Karpas-422 (cell line): Measurements from ENCODE around the gene SLC48A1. TPM values are rescaled to one million over a fixed set of nuclear protein-coding genes. Genes with fewer than 3 reads are reported as not detected.

Experiments
- DNase-seq: peaks from one replicate; pipeline ENCODE4 v3.0.0-alpha.2; 2015
- H2AFZ ChIP-seq: fragments of 200-600 bp; sonication (generic); 2 replicates; pipeline ENCODE4 v1.6.1; 2014; ENCODE audit warnings: antibody characterized with exemption, low read length, mixed read lengths
- H3K27ac ChIP-seq: fragments of 200-600 bp; sonication (generic); 2 replicates; pipeline ENCODE4 v1.5.1; 2014; ENCODE audit warnings: mild to moderate bottlenecking, low read length, moderate library complexity
- H3K27me3 ChIP-seq: fragments of 200-600 bp; sonication (generic); 2 replicates; pipeline ENCODE4 v1.6.1; 2014; ENCODE audit warnings: low read length, mixed read lengths
- H3K36me3 ChIP-seq: fragments of 200-600 bp; sonication (generic); 2 replicates; pipeline ENCODE4 v1.6.1; 2014; ENCODE audit warnings: low read length, mixed read lengths; ENCODE audit not compliant: insufficient read depth
- H3K4me1 ChIP-seq: fragments of 200-600 bp; sonication (generic); 2 replicates; pipeline ENCODE4 v1.6.1; 2014; ENCODE audit warnings: mild to moderate bottlenecking, low read length, mixed read lengths
- H3K4me2 ChIP-seq: fragments of 200-600 bp; sonication (generic); 2 replicates; pipeline ENCODE4 v1.6.1; 2014; ENCODE audit warnings: low read length, low read depth, mild to moderate bottlenecking; ENCODE audit not compliant: poor library complexity, severe bottlenecking
- H3K4me3 ChIP-seq: fragments of 200-600 bp; sonication (generic); 2 replicates; pipeline ENCODE4 v1.5.1; 2014; ENCODE audit warnings: mild to moderate bottlenecking, antibody characterized with exemption, low read length, mixed read lengths
- H3K79me2 ChIP-seq: fragments of 200-600 bp; sonication (generic); 2 replicates; pipeline ENCODE4 v1.6.1; 2014; ENCODE audit warnings: mild to moderate bottlenecking, low read length, mixed read lengths
- H3K9ac ChIP-seq: fragments of 200-600 bp; sonication (generic); 2 replicates; pipeline ENCODE4 v1.6.0; 2014; ENCODE audit warnings: low read length
- H3K9me2 ChIP-seq: fragments of 200-600 bp; sonication (generic), shearing (Covaris generic); replicated peaks from 2 replicates; pipeline ENCODE4 v1.6.0; 2014; ENCODE audit warnings: mild to moderate bottlenecking, low read length, moderate library complexity; ENCODE audit not compliant: insufficient read depth
- H3K9me3 ChIP-seq: fragments of 300-700, 200-600 bp; sonication (generic); 2 replicates; pipeline ENCODE4 v1.6.1; 2014; ENCODE audit warnings: low read length, mixed read lengths
- H4K20me1 ChIP-seq: fragments of 200-600 bp; sonication (generic); 2 replicates; pipeline ENCODE4 v1.6.1; 2014; ENCODE audit warnings: mild to moderate bottlenecking, antibody characterized with exemption, low read length, low read depth; ENCODE audit not compliant: insufficient read depth
- total RNA-seq: library from RNA; depleted of rRNA; stranded (reverse); fragments of >200 nt; shearing (Covaris generic); gene quantifications from 2 replicates; pipeline ENCODE4 v1.2.3, GENCODE V29; 2014; ENCODE audit warnings: low replicate concordance

The SLC48A1 gene
- total RNA-seq, 1 experiment from 2014 or later, result 21.9 TPM

DNA sequence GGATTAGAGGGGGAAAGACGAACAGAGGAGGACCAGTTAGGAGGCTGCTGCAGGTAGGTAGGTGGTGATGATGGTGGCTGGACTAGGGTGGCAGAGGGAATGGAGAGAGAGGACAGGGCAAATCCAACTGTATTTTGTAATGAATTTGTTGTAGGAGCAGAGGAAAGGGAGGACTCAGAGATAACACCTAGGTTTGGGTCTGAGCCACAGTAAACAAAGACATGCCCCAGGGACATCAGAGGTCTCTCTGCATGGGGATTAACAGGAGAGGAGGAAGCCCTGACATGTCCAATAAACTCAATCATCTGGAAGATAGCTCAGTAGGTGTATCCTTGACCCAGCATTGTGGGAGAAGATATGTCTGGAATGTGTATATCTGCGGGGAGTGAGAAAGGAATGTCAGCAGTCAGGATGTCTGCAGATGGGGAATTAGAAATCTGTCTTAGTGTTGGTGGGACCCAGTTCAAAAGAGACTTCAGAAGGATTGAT is 4.7 kb upstream of the SLC48A1 start:
- H3K4me2 ChIP-seq, result no peak overlapping the region
- no peaks in the 10 kb centered on the region for H3K36me3 ChIP-seq

DNA sequence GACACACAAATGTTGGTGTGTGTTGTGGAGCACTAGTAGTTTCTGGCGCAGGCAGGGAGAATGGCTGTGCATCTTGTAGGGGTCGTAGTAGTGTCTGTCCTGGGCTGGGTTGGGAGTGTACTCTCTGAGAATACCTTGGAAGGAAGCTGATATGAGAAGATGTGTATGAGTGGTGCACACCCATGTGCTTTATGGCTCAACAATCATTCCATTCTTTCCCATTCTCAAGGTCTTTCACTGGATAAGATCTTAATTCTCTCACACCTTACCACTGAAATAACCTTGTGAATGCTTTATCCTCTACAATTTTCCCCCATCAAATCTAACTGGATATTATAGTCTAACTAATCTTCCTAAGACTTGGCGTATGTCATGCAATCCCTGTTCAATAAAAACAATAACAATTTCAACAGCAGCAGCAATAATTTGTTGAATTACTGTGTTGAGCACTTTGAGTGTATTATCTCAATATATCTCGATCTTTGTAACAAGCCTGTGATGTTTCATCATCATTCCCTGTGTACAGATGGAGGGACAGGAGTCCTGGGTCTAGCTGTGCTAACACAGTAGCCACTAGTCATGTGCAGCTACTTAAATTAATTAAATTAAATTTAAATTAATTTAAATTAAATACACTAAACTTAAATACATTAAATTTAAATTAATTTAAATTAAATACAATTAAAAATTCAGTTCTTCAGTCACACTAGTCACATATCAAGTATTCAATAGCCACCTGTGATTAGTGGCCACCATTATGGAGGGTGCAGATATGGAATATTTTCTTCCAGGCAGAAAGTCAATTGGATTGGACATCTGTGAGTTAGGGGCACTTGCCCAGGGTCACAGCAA is 3.6 kb upstream of the SLC48A1 start:
- no peak for DNase-seq
- Histone ChIP-seq H3K79me2 (peaks cover 9% of the 10 kb centered on the region), H2AFZ (no peak overlapping the region), H3K9me2 (no peaks in the 10 kb centered on the region), H3K4me3 (no peak overlapping the region), H3K4me1 (peaks cover 16% of the 10 kb centered on the region), H4K20me1 (no peaks in the 10 kb centered on the region; the same call in 1 of the 2 replicates), H3K27ac (no peak overlapping the region), H3K36me3 (no peaks in the 10 kb centered on the region), H3K9ac (no peak overlapping the region), H3K27me3 (no peaks in the 10 kb centered on the region), H3K9me3 (no peaks in the 10 kb centered on the region), H3K4me2 (no peak overlapping the region)

More for the DNA sequence above, 4.7 kb upstream of the SLC48A1 start:
- Histone ChIP-seq H4K20me1 (no peaks in the 10 kb centered on the region; the same call in 1 of the 2 replicates), H3K9me2 (no peaks in the 10 kb centered on the region), H3K4me1 (peaks cover 19% of the 10 kb centered on the region), H3K27me3 (no peaks in the 10 kb centered on the region), H3K79me2 (no peaks in the 10 kb centered on the region), H3K9ac (no peak overlapping the region), H3K9me3 (no peaks in the 10 kb centered on the region), H3K27ac (no peak overlapping the region), H3K4me3 (no peak overlapping the region), H2AFZ (no peak overlapping the region)
- DNase-seq, result no peak

DNA sequence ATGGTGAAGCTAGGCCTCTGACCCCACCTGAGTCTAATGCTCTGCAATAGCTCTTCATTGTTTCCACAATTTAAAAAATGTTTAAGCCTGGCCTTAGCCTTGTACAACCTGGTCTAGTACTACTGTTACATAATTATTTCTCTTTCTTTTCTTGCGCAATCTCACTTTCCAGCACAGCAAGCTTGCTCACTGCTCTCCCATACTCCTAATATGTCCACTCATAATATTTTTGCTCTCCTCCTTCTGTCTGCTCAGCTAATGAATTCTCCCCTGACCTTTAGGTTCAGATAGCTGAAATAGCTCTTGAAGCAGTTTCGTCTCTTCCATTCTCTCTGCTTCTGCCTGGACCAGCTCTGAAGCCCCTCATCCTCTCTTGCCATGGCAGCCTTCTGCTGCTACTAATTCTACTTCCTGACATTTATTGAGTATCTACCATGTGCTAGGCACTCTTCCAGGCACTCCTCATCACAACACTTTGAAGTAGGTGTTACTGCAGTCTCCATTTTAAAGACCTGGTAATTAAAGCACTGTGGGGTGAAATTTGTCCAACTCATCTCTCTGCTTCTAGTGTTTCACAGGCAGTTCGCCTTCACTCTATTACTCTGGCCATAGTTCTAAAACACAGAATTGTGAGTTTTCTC is 2.8 kb upstream of the SLC48A1 start:
- no peak overlapping the region for H3K4me3 ChIP-seq
- no peak overlapping the region for H3K4me2 ChIP-seq
- no peaks in the 10 kb centered on the region for H3K27me3 ChIP-seq
- no peaks in the 10 kb centered on the region for H3K36me3 ChIP-seq
- no peak overlapping the region for H3K27ac ChIP-seq
- no peak for DNase-seq
- no peaks in the 10 kb centered on the region for H3K9me2 ChIP-seq
- no peaks in the 10 kb centered on the region for H3K9me3 ChIP-seq
- no peaks in the 10 kb centered on the region; the same call in 1 of the 2 replicates for H4K20me1 ChIP-seq
- H3K79me2 ChIP-seq, result peaks cover 10% of the 10 kb centered on the region
- no peak overlapping the region for H3K9ac ChIP-seq
- H2AFZ ChIP-seq, result no peak overlapping the region
- peaks cover 23% of the 10 kb centered on the region for H3K4me1 ChIP-seq

DNA sequence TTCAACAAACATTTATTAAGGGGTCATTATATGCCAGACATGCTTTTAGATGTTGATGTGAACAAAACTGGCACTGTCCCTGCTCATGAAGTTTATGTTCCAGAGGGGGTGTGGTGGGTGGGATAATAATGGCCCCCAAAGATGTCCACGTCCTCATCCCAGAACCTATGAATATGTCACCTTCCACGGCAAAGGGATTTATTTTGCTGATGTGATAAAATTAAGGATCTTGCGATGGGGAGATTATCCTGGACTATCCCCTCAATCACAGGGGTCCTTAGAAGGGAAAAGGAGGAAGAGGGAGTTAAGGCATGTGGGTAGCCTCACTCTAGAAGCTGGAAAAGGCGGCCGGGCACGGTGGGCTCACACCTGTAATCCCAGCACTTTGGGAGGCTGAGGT is 1.7 kb upstream of the SLC48A1 start:
- Histone ChIP-seq H3K4me3 (no peak overlapping the region), H3K4me2 (no peak overlapping the region), H3K9me2 (no peaks in the 10 kb centered on the region), H3K79me2 (peaks cover 14% of the 10 kb centered on the region), H3K27me3 (no peaks in the 10 kb centered on the region), H3K9ac (no peak overlapping the region), H2AFZ (no peak overlapping the region), H3K36me3 (no peaks in the 10 kb centered on the region), H3K9me3 (no peaks in the 10 kb centered on the region), H4K20me1 (no peaks in the 10 kb centered on the region; the same call in 1 of the 2 replicates), H3K27ac (no peak overlapping the region), H3K4me1 (peaks cover 34% of the 10 kb centered on the region)
- DNase-seq, result no peak

DNA sequence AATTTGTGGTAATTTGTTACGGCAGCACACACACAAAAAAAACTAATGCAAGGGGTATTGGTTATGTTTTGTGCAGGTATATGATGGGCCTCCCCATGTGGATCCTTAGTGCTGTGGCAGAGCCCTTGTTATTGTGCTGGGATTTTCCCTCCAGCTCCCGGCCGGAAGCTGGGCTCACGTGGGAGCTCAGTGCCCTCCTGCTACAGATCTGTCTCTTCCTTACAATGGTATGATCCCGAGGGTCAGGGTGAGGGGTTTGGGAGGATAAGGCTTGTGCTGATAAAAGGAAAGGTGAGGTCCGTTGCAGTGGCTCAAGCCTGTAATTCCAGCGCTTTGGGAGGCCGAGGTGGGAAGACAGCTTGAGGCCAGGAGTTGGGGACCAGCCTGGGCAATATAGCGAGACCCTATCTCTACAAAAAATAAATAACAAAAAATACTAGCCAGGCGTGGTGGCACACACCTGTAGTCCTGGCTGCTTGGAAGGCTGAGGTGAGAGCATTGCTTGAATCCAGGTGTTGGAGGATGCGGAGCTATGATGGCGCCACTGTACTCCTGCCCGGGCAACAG is 861 bp upstream of the SLC48A1 start:
- H3K9me3 ChIP-seq, result no peaks in the 10 kb centered on the region
- H2AFZ ChIP-seq, result no peak overlapping the region
- H3K4me3 ChIP-seq, result peak overlapping the region; percentile 71
- H4K20me1 ChIP-seq, result no peaks in the 10 kb centered on the region
- H3K4me2 ChIP-seq, result peak overlapping the region; percentile 75
- peaks cover 22% of the 10 kb centered on the region for H3K79me2 ChIP-seq
- H3K36me3 ChIP-seq, result no peaks in the 10 kb centered on the region
- no peaks in the 10 kb centered on the region for H3K9me2 ChIP-seq
- H3K9ac ChIP-seq, result peak overlapping the region; percentile 80
- H3K27me3 ChIP-seq, result no peaks in the 10 kb centered on the region
- no peak for DNase-seq
- no peak overlapping the region for H3K27ac ChIP-seq
- H3K4me1 ChIP-seq, result peaks cover 39% of the 10 kb centered on the region

DNA sequence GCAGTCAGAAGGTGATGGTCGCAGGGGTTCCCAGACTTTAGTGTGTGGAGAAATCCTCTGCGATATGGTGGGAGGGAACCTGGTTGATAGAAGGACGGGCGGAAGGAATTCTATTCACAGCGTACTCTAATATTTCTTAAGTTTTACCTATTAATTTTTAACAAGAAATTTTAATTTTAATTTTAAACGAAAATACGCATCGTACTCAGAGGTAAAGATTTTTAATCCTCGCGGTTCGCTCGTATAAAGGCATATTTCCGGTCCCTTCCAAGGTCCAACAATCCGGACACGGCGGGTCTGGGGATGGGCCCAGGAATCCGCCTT is 338 bp upstream of the SLC48A1 start:
- Histone ChIP-seq H3K4me1 (peaks cover 45% of the 10 kb centered on the region), H3K27ac (no peak overlapping the region), H3K27me3 (no peaks in the 10 kb centered on the region), H3K36me3 (no peaks in the 10 kb centered on the region), H3K9me3 (no peaks in the 10 kb centered on the region), H3K4me2 (peak overlapping the region; percentile 75), H3K9me2 (no peaks in the 10 kb centered on the region), H4K20me1 (no peaks in the 10 kb centered on the region), H2AFZ (no peak overlapping the region), H3K4me3 (peak overlapping the region; percentile 71), H3K79me2 (peaks cover 26% of the 10 kb centered on the region), H3K9ac (peak overlapping the region; percentile 80)
- DNase-seq, result no peak

DNA sequence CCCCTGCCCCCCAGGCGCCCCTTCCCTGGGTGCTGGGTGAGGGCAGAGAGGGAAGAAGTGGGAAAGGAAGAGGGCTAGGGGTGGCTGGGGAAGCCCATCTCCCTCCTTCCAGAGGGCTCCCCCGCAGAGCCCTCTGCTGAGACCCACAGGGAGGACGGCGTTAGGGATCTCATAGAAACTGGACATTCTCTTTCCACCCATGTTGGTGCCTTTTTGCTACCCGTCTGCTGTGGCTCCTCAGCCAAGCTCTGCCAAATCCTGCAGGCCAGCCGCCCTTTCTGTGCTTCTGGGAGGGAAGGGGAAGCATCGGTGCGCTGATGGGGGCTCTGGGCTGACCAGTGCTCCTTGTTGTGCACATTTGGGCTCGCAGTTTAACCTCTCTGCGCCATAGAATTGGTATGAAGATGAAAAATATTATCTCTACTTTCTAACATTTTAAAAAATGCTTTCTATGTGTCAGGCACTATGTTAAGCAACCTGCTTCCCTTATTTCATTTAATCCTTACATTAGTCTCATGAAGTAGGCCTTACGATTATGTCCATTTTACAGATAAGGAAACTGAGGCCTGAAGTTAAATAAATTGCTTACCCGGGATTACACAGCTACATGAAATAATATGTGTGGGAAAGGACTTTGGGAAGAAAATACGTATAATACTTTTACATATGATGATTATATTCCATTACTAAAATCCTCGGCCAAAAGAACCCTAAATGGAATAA is 981 bp downstream of the SLC48A1 start:
- H3K4me3 ChIP-seq, result peak overlapping the region; percentile 71
- H3K36me3 ChIP-seq, result no peaks in the 10 kb centered on the region
- no peak overlapping the region for H2AFZ ChIP-seq
- DNase-seq, result no peak
- H3K27me3 ChIP-seq, result no peaks in the 10 kb centered on the region
- peaks cover 27% of the 10 kb centered on the region for H3K79me2 ChIP-seq
- no peaks in the 10 kb centered on the region for H3K9me2 ChIP-seq
- peaks cover 58% of the 10 kb centered on the region for H3K4me1 ChIP-seq
- peak overlapping the region; percentile 3; the same call in 1 of the 2 replicates for H3K27ac ChIP-seq
- H3K9me3 ChIP-seq, result no peaks in the 10 kb centered on the region
- H3K9ac ChIP-seq, result peak overlapping the region; percentile 80
- H4K20me1 ChIP-seq, result no peaks in the 10 kb centered on the region
- H3K4me2 ChIP-seq, result peak overlapping the region; percentile 75
